ENCODE results near the gene MYO5A.
"Not testable (repeated sequence)": the region's sequence is repeated elsewhere in the genome, so short reads cannot be mapped to it uniquely, and the experiment has no call there.

The MYO5A gene

DNA sequence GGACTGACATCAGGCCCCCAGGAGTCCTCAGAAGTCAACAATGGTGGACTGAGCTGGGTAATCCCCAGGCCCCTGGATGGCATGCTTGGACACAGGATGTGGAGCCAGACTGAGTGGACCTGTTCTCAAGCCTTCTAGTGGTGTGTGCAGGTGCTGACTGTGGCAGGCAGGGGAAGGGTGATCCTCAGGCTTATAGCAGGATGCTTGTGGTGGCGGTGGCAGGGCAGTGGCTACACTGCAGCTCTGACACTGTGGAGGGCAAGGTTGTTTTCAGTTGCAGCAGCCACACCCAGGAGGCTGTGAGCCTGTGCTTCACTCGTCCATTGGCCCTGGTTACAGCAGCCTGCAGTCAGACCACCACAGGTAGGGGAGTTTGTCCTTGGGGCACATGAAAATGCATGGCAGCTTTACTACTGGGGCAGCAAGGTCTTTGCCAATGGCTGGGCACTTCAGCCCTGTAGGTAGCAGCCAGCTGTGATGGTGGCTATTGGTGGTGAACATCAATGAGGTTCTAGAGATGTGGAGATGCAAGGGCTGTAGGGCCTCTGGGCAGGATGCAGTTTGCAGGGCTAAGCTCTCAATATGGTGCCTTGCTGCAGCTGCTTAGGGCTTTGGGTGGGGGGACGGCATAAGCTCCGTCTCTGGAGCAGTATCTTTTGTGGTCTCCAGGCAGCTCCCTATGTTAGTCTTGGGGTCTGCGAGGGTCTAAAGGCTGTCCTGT lies 17.5 kb upstream of the MYO5A start:
- DNase-seq (ENCODE audit: low read depth in 2 of 3, low spot score in 1 of 3) = no peak

DNA sequence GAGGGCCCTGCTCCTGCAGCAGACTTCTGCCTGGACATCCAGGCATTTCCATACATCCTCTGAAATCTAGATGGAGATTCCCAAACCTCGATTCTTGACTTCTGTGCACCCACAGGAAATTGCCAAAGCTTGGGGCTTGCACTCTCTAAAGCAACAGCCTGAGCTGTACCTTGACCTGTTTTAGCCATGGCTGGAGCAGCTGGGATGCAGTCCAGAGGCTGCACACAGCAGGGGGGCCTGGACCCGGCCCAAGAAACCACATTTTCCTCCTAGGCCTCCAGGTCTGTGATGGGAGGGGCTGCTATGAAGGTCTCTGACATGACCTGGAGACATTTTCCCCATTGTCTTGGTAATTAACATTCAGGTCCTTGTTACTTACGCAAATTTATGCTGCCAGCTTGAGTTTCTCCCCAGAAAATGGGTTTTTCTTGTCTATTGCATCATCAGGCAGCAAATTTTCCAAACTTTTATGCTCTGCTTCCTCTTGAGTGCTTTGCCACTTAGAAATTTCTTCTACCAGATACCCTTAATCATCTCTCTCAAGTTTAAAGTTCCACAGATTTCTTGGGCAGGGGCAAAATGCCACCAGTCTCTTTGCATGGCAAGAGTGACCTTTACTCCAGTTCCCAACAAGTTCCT lies 11.8 kb upstream of the MYO5A start:
- no peak for DNase-seq (ENCODE audit: low read depth in 2 of 3, low spot score in 1 of 3)

DNA sequence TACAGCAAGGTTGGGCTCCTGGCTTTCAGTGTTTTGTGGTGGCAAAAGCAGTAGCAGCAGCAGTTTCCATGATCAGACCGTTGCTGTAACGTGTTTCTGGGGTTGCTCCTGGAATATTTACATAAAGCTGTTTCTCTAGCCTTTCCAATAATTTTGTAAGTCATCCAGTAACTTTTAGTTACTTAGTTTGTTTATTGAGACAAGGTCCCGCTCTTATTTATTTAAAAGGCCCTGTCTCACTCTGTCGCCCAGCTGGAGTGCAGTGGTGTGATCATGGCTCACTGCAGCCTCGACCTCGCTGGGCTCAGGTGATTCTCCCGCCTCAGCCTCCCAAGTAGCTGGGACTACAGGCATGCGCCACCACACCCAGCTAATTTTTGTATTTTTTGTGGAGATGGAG lies 8.8 kb upstream of the MYO5A start:
- no peak for DNase-seq (ENCODE audit: low read depth in 2 of 3, low spot score in 1 of 3)

DNA sequence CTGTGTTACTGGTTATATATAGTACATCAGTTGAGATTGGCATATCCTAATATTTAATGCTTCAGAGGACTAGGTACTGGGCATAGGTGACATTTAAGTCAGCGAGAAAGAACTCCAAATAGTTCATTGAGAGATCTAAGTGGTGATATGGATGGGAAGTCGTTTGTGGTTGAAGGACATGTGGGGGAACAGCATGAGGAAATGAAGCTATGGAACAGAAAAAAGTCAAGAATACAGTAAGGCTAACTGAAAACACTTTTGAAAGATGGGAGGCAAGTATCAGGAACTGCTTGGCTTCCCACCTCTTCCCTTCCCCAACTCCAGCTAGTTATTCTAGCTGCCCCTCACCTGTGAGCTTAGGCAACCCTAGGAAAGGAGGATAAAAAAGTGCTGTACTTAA lies 3.7 kb upstream of the MYO5A start:
- no peak for DNase-seq (ENCODE audit: low read depth in 2 of 3, low spot score in 1 of 3)

DNA sequence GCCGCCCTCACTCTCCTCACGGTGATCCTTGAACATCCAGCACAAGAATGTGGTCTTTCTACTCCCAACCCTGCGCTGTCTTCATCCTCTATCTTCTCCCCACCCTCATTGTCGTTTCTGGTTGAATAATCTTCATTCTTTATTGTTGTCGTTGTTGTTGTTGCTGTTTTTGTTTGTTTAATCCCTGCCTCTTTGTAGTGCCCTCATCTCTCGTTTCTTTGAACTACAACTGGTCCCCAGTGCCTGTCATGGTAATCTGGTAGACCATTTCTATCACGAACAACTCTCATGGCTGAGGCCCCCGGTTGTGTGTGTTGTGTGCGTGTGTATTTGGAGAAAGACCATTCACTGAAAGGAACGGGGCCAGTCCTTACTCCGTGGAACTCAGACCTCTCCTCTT lies 1.3 kb upstream of the MYO5A start:
- DNase-seq (ENCODE audit: low read depth in 2 of 3, low spot score in 1 of 3) = no peak

DNA sequence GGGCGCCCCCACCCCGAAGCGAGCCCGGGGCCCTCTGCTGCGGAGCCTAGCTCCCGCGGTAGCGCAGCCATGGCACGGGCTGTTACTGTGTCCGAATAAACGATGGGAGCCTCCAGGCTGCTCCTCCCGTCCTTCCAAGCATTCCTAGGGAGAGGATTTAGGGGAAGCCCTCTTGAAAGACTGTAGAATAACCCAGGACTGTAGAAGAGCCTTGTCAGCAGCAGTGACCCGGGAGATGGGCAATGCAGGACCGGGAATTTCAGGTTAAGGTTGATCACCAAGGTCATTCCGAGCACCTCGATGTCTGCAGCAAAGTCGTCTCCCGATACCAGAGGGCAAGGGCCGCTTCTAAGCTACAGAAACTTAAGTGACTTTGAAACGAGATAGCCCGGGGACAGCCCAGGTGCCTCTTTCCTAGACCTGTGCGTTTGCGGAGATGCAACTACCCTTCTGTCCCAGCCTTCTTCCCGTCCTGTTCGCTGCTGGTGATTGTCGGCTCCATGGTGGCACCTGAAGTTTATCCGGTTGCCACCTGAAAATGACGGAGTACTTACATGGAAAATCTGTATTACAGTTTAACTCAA lies 753 bp upstream of the MYO5A start:
- peak in 2 of 3 donors; percentile 8 to 16 for DNase-seq (ENCODE audit: low read depth in 2 of 3, low spot score in 1 of 3)

DNA sequence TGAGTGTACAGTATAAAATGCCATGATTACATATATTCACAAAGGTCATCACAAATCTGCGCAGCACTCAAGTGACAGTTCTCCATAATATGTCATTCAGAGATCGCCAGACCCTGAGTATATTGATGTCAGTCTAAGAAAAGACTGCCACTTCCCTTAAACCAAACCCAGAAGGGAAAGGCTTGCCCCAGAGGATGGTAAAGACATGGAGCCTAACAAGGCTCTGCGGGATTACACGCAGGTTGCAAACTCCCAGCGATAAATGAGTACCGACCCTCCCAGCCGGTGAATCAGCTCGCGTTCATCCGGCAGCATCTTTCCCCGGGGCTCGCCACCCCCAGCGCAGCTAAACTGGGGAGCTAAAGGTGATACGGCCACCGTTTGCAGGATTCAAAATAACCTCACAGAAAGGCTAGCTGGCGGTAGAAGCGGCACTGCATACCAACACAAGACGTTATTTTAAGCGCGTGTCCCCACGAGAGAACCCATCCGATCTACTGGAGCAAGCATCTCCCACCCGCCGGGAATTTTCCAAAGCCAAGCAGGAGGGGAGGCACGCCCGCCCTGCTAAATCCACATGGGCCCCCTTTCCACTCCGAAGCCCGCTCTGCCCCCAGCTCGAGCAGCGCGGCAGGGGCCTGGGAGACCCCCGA lies 643 bp downstream of the MYO5A start:
- DNase-seq (ENCODE audit: low read depth in 2 of 3, low spot score in 1 of 3) = peak; percentile 13 to 23 (median 15)

DNA sequence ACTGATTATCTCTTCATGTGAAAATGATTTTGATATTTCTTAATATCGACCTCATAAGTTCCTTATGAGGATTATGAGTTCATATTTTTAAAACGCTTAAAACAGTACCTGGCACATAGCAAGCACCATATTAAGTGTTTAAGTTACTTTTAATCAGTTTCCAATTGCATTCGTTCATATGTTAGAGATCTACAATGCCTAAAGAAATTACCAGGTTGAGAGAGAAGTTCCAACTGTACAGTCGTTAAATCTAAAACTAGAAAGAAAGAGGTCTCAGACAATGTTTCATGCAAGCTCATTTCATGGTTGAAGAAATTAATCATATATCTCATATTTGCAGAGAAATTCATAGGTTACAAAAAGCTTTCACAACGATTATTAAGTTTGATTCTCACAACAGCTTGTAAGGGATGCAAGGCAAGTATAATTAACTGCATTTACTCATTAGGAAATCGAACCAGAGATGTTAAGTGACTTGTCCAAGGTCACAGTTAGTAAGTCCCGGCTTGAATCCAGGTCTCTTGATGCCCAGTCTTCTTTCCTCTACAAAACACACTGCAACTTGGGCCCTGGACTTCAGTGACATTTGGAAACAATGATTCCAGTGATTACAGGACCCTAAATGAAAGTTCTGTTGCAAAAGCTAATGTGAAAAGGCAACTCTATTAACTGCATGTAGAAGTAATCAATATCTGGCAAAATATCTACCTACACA lies 1.3 kb downstream of the MYO5A start:
- DNase-seq (ENCODE audit: low read depth in 2 of 3, low spot score in 1 of 3) = no peak

DNA sequence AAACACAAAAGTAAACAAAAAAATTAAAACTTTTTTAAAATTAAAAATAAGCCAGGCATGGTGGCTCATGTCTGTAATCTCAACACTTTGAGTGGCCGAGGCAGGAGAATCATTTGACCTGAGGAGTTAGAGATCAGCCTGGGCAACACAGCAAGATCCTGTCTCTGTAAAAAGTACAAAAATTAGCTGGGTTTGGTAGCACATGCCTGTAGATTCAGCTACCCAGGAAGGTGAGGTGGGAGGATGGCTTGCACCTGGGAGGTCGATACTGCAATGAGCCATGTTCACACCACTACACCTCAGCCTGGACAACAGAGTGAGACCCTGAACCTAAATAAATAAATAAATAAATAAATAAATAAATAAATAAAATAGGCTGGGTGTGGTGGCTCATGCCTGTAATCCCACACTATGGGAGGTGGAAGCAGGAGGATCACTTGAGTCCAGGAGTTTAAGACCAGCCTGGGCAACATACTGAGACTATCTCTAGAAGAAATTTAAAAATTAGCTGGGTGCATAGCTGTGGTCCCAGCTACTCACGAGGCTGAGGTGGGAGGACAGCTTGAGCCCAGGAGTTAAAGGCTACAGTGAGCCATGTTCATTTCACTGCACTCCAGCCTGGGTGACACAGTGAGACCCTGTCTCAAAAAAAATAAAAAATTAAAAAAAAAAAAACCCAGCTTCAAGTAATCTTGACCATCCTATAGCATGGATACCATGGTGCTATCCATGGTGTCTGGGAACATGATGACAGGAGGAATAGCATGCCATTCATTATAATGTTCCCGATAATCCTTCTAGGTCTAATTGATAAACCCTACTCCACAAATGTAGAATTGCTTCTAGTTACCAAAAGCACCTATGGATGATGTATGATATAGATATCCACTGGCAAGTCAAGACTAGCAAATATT lies 4.2 kb downstream of the MYO5A start:
- DNase-seq (ENCODE audit: low read depth in 2 of 3, low spot score in 1 of 3) = no peak

DNA sequence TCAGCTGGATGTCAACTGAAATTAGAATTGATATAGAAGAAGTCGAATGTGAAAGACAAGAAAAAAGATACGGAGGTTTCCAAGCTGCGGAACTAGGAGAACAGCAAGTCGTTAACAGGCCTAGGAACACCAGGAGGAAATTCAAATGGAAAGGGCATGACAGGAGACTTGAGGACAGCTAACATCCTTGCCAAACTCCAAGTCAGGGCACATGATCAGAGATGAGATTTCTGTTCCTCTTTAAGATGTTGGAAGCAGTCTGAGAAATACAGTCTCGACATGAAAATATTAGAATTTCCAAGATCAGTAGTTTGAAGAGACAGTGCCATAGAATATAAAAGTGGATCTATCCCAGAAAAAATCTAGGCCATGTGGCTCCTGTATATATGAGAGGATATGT lies 5.0 kb downstream of the MYO5A start:
- no peak for DNase-seq (ENCODE audit: low read depth in 2 of 3, low spot score in 1 of 3)

DNA sequence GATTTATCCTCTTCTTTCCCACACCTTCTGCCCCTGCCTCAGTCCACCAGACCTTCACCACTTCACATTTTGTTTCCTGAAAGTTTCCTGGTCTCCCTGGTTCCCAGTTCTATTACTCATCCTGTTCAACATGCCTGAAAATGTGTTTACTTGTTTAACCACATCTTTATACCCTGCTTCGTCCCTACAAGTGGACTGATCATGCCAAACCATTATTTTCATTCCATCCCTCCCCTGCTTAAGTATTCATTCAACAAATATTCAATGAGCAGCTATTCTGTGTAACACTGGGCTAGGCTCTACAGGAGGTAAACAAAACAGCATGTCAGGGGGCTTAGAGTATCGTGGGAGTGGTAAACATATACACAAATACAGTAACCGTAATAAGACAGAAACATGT lies 5.5 kb downstream of the MYO5A start:
- no peak for DNase-seq (ENCODE audit: low read depth in 2 of 3, low spot score in 1 of 3)

DNA sequence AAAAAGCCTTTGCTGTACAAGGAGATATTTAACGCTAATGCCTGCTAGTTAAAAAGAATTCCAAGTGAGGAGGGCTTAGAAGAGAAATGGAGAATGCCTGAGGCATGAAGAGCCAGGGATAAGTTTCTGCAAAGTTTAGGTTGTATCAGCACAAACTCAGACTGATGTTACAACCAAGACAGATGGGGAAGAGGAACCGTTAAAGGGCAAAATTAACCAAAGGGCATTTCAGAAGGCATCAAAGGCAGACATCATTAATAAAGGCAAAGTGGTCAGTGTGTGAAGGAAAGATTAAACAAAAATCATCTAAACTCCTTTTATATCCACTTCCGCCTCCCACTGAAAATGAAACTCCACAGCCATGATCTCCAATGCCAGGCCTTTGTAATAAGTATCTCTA lies 7.0 kb downstream of the MYO5A start:
- DNase-seq (ENCODE audit: low read depth in 2 of 3, low spot score in 1 of 3) = no peak

DNA sequence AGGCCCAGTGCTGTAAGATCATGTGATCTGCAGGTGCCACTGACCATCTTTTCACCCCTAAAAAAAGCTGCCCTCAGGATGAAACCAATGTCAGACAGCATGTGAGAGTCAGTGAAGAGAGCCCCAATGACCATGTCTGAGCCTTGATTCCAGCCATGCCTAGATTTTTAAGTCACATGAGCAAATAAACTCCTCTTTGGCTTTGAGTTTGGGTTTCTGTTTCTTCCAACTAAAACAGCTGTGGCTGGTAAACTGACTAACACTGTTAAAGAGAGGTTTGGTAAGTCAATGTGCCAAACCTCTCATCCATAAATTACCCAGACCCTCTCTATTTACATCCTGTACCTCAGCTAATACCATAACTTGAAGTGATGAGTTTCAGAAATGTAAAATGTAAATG lies 8.3 kb downstream of the MYO5A start:
- no peak for DNase-seq (ENCODE audit: low read depth in 2 of 3, low spot score in 1 of 3)

DNA sequence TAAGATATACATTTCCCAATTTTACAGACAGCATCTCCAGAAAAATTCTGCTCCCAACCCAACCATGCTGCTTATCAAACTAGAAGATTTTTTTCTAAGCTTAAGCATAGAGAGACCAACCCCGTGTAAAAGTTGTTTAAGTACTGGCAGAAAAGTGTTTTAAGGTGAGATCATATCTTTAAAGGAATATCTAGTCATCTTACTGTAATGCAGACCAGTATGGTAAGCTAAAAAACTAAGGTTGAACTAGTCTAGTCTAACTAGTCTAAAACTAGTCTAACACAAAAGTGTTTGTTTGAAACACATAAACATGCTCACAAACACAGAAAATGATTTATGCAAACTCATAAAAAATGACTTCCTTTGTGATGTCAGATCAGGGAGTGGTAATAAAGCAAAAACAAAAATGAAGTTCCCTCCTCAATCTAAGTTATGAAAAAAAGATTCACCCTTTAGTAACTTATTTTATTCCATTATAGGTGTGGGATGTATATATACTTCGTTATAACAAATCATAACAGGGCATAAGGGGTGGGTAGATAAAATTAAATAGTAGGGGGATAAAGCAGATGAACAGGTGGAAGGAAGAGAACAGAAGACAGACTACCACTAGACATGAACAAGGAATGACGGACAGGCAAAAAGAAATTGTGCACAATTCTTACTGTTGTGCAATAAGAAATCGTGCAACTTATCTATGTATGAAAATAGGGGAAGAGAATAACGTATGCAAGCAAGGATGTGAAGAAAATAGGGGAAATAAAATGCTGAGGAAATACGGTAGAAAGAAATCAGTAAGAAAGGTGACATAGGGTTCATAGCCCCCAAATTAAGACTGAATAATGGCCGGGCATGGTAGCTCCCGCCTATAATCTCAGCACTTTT lies 10.0 kb downstream of the MYO5A start:
- no peak for DNase-seq (ENCODE audit: low read depth in 2 of 3, low spot score in 1 of 3)

DNA sequence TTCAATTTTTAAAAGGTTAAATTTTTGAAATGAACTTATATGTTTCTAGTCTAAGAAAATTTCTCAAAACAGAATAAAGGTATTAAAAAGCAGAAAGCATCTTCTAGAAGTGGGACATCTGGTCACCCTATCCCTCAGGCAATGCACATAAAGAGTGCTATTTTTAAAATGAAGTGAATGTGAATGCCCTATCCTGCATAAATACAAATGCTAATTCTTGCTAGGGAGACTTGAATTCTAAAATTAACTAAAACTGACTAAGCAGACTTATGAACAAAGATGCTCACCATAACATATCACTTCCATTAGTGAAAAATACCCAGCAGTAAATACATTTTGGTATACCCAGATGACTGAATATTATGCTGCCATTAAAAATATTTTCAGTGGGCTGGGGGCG lies 11.7 kb downstream of the MYO5A start:
- no peak for DNase-seq (ENCODE audit: low read depth in 2 of 3, low spot score in 1 of 3)

DNA sequence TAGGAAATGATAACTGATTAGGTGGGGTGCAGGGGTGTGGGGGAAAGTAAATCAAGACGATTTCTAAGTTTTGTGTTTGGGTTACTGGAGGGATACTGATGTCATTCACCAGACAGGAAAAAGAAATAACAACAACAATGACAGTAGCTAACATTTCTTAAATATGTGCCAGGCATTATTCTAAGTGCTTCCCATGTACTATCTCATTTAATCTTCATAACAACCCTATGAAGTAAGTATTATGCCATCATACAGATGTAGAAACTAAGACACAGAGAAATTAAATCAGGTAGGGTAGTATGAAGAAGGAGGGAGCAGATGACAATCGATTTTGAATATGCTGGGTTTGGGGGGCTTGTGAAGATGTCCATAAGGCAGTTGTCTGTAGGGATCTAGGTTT lies 13.3 kb downstream of the MYO5A start:
- DNase-seq (ENCODE audit: low read depth in 2 of 3, low spot score in 1 of 3) = no peak

DNA sequence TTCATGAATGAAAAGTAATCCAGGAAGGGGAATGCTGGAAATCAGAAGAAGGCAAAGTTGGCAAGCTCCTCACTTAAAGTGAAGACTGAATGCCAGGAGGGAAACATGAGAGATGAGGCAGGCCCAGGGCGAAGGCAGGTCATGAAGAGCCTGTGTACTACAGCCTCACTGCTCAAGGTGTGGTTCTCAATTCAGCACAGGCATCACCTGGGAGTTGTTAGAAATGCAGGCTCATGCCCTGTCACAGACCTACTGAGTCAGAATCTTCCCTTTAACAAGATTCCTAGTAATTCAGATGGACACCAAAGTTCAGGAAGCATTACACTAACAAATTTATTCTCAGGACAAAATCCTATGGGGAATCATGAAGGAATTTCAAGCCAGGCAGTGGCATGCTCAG lies 14.2 kb downstream of the MYO5A start:
- DNase-seq (ENCODE audit: low read depth in 2 of 3, low spot score in 1 of 3) = no peak

DNA sequence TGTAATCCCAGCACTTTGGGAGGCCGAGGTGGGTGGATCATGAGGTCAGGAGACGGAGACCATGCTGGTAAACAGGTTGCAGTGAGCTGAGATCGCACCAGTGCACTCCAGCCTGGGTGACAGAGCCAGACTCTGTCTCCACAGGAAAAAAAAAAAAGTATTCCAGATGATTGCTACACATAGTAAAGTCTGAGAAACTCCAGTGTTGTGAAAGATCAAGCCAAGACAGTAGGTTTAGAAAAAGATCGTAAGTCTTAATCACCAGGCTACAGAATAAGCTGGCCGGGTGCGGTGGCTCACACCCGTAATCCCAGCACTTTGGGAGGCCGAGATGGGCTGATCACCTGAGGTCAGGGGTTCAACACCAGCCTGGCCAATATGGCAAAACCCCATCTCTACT lies 15.8 kb downstream of the MYO5A start:
- DNase-seq (ENCODE audit: low read depth in 2 of 3, low spot score in 1 of 3) = not testable (repeated sequence)

DNA sequence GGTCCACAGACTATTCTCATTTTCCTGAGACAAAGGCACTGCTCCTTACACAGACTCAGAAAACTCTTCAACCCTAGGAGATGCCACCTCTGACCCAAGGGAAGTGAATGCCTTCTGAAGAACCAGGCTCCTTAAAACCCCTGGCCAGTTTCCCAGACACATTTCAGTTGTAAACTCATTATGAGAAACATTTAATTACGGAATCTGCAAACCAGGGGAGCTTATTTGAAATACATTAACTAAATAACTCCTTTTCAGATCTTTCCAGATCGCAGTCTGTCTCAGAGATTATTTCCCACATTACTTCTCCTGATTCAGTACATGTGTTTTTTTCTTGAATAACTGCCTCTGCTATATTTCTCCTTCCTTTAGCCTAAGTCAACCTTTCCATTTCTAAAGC lies 17.6 kb downstream of the MYO5A start:
- no peak for DNase-seq (ENCODE audit: low read depth in 2 of 3, low spot score in 1 of 3)

Measured in stimulated activated CD4-positive, alpha-beta T cell treated with anti-CD3 and anti-CD28 coated beads, Interleukin-12 subunit alpha, Interleukin-12 subunit beta, amount 100 ng/mL, for 48 hours (primary cell).